AG09309 (cell line): ENCODE results near the gene EFCAB8.

Experiments
- DNase-seq: peaks from one replicate; pipeline ENCODE4 v3.0.0-alpha.2; 2010; ENCODE audit warnings: low read depth
- H3K4me3 ChIP-seq: 2 replicates; pipeline ENCODE4 v1.5.1; 2011; ENCODE audit warnings: mild to moderate bottlenecking, low read depth, low read length, moderate library complexity; ENCODE audit not compliant: control insufficient read depth
- TF ChIP-seq, protein P1 (sequence below): IDR thresholded peaks from 2 replicates; pipeline ENCODE4 v1.5.1; 2011; ENCODE audit warnings: mild to moderate bottlenecking, low read depth, low read length, inconsistent platforms; ENCODE audit not compliant: insufficient read depth, control insufficient read depth; ENCODE audit errors: missing control alignments

The EFCAB8 gene

DNA sequence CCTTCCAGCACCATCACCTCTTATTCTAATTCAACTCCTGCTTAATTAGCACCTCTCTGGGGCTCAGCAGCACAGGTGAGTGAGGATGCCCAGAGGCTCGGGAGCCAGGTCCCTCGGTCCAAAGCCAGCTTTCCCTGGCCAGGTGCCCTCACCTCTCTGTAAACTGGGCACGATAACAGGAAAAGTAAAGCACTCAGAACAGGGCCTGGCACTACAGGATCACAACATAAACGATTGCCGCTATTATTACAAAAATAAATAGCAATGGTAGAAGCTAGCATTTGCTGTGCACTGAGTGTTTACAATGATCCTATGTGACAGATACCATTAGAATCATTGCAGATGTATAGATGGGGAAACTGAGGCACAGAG, 151.4 kb downstream of the EFCAB8 start:
- H3K4me3 ChIP-seq: no peak overlapping the region
- TF ChIP-seq, protein P1, sequence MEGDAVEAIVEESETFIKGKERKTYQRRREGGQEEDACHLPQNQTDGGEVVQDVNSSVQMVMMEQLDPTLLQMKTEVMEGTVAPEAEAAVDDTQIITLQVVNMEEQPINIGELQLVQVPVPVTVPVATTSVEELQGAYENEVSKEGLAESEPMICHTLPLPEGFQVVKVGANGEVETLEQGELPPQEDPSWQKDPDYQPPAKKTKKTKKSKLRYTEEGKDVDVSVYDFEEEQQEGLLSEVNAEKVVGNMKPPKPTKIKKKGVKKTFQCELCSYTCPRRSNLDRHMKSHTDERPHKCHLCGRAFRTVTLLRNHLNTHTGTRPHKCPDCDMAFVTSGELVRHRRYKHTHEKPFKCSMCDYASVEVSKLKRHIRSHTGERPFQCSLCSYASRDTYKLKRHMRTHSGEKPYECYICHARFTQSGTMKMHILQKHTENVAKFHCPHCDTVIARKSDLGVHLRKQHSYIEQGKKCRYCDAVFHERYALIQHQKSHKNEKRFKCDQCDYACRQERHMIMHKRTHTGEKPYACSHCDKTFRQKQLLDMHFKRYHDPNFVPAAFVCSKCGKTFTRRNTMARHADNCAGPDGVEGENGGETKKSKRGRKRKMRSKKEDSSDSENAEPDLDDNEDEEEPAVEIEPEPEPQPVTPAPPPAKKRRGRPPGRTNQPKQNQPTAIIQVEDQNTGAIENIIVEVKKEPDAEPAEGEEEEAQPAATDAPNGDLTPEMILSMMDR: no peak
- DNase-seq: no peak

DNA sequence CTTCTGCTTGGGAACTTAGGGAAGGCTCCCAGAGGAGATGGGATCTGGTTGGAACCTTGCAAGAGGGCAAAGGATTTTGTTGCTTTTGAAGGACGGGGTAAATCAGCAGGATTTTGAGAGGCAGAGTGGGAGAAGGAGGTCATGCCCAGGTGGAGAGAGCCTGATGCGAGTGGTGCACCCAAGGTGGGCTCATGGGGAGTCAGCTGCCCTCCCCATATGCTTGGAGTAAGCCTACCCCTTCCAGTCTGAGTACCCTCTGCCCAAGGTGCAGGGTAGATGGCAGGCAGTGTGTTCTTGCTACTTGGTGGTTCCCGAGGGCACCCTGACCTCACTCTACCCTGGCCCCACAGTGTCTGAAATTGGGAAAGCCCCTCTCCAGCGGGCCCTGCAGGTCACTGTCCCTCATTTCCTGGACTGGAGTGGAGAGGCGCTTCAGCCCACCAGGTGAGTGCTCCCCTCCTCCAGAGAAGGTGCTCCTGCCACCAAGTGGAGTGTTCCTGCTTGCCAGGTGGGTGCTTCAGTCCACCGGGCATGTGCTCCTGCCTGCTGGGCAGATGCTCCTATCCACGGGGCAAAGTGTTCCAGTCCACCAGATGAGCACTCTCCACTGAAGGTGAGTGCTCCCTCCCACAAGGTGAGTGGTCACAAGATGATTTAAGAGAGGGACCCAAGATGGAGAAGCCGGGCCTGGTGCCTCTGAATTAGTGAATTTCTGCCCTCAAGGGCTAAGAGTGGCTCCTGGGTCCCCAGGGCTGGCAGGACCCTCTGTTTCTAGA, 152.1 kb downstream of the EFCAB8 start:
- H3K4me3 ChIP-seq: no peak overlapping the region
- DNase-seq: no peak
- TF ChIP-seq, protein P1: no peak
